Measurements from ENCODE around the gene SRF. TPM values are rescaled to one million over a fixed set of nuclear protein-coding genes. Genes with fewer than 3 reads are reported as not detected.

The SRF gene
- total RNA-seq, 1 donor, result 17.9 TPM

DNA sequence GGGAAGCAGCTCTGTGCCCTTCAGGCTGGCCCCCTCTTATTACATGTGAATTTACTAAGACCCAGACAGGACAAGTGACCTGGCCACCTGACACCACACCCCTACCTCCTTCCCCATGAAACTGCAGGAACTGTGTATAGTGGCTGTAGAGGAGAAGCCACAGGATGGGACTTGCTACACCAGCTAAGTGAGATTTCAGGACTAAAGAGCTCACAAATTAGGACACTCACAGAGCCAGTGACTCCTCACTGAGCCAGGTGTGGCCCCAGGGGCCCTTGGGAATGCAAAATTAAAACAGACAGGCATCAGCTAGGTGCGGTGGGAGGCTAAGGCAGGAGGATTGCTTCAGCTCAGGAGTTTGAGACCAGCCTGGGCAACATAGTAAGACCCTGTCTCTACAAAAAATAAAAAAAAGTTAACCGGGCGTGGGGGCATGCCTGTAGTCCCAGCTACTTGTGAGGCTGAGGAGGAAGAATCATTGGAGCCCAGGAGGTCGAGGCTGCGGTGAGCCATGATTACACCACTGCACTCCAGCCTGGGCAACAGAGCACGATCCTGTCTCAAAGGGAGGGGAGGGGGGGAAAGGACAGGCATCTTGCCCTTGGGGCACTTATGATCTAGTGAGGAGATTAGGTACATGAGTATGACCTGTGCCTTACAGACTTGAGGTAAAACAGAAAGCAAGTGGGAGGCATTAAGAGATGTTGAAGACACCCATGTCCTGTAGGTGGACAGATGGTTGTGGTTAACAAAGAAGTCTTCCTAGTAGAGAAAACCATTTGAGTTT lies 23.2 kb upstream of the SRF start:
- no peak for DNase-seq (ENCODE audit: low read depth)
- H3K4me3 ChIP-seq (ENCODE audit: low read depth, low read length), result no peak overlapping the region
- TF ChIP-seq, protein P1, sequence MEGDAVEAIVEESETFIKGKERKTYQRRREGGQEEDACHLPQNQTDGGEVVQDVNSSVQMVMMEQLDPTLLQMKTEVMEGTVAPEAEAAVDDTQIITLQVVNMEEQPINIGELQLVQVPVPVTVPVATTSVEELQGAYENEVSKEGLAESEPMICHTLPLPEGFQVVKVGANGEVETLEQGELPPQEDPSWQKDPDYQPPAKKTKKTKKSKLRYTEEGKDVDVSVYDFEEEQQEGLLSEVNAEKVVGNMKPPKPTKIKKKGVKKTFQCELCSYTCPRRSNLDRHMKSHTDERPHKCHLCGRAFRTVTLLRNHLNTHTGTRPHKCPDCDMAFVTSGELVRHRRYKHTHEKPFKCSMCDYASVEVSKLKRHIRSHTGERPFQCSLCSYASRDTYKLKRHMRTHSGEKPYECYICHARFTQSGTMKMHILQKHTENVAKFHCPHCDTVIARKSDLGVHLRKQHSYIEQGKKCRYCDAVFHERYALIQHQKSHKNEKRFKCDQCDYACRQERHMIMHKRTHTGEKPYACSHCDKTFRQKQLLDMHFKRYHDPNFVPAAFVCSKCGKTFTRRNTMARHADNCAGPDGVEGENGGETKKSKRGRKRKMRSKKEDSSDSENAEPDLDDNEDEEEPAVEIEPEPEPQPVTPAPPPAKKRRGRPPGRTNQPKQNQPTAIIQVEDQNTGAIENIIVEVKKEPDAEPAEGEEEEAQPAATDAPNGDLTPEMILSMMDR (IDR thresholded peaks at IDR 0.05; ENCODE audit: insufficient read depth, low read length), result no peak

GRCh38 chr6:43149265-43149664 lies 21.8 kb upstream of the SRF start:
- H3K4me3 ChIP-seq (ENCODE audit: low read depth, low read length), result no peak overlapping the region
- TF ChIP-seq, protein P1 (IDR thresholded peaks at IDR 0.05; ENCODE audit: insufficient read depth, low read length), result no peak
- DNase-seq (ENCODE audit: low read depth), result peak; percentile 32

DNA sequence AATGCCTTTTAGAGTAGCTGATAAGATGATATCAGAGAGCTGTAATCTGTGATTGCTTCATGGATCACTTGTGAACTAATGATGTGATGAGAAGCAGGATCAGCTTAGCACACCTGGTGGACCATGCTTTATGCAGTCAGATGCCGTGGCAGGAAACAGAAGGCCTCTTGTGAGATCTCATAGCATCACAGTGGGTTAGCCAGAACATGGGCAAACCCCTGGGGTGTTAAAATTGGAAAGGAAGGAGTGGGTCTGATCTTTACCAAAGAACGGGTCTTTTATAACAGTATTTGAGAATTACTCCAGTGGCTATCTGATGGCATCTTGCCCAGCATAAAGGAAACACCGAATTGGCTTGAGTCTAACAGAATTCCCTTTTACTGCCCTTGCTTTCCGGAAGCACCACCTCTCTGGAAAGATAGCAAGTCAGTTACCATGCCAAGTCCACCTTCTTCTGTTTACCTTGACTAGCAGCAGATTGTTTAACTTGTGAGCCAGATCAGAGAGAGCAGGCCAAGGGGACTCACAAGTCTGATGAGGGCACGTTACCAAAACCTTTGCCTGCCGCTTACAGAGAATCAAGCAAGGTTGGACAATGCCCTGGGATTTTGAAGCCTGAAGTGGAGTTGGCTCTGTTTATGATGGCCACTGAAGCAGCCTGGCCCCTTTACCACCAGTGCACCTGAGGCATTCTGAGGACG lies 20.9 kb upstream of the SRF start:
- TF ChIP-seq, protein P1 (IDR thresholded peaks at IDR 0.05; ENCODE audit: insufficient read depth, low read length), result no peak
- no peak overlapping the region for H3K4me3 ChIP-seq (ENCODE audit: low read depth, low read length)
- peak; percentile 43 for DNase-seq (ENCODE audit: low read depth)

- no peak for DNase-seq (ENCODE audit: low read depth)
- TF ChIP-seq, protein P1 (IDR thresholded peaks at IDR 0.05; ENCODE audit: insufficient read depth, low read length), result no peak
- H3K4me3 ChIP-seq (ENCODE audit: low read depth, low read length), result no peak overlapping the region
Measured at GRCh38 chr6:43159599-43159998, 11.5 kb upstream of the SRF start.

DNA sequence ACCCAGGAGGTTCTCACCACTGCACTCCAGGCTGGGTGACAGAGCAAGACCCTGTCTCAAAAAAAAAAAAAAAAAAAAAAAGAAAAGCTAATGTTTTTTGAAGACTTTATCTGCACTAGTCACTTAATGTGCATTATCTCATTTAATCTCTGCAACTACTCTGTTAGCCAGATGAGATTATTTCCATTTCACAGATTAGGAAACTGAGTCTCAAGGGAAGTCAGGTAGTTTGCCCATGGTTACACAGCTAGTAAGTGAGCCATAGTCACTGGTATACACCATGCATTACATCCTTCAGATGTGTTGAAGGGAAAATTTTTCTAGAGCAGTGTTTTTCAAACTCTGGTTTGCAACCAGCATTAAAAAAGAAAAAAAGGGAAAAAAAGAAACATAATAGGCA lies 7.2 kb upstream of the SRF start:
- TF ChIP-seq, protein P1 (IDR thresholded peaks at IDR 0.05; ENCODE audit: insufficient read depth, low read length), result no peak
- no peak overlapping the region for H3K4me3 ChIP-seq (ENCODE audit: low read depth, low read length)
- DNase-seq (ENCODE audit: low read depth), result no peak

DNA sequence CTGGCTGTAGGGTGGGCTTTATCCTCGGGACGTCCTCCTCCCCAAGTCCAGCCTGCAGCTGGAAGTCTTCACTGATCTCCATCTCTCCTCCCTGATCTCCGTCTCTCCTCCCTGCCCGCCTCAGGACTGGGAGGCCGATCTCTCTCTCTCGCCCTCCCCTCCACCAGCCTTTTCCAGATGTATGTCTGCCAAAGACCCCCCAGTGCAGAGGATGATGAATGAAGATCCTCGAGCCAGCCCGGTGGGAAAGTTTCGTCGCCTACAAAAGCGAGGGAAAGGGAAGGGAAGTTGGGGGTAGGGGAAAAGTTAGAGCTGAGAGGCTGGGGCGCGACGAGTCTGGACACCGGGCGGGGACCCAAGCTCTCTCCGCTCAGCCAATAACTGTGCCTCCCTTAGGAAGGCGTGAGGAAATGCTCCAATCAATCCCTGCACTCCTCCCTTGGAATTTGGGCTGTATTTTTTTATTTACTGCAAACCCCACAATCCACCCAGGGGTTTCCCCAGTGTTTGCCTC lies 595 bp upstream of the SRF start:
- DNase-seq (ENCODE audit: low read depth), result no peak
- H3K4me3 ChIP-seq (ENCODE audit: low read depth, low read length), result peak overlapping the region; percentile 74
- TF ChIP-seq, protein P1 (IDR thresholded peaks at IDR 0.05; ENCODE audit: insufficient read depth, low read length), result no peak

Measured in fibroblast of the aortic adventitia (primary cell).